Thoracic aorta (tissue), 2 donors: ENCODE data around the gene TSPY4. TPM values are rescaled to one million over a fixed set of nuclear protein-coding genes. Genes with fewer than 3 reads are reported as not detected.
"Not testable (repeated sequence)": the region's sequence is repeated elsewhere in the genome, so short reads cannot be mapped to it uniquely, and the experiment has no call there.

Experiments
- ATAC-seq: fragments of 150-250 bp; one replicate; pipeline ENCODE4 v1.8.0; 2017; ENCODE audit warnings: low read depth; ENCODE audit not compliant: insufficient number of reproducible peaks, low FRiP score
- DNase-seq: peaks from one replicate; pipeline ENCODE4 v3.0.0-alpha.2; 2020; ENCODE audit warnings: low spot score
- H3K27ac ChIP-seq, 2 donors: fragments of 200-600 bp; sonication (generic); 1 replicate in 1 of 2; 2 replicates in 1 of 2; pipeline ENCODE4 v1.5.1; 2016; ENCODE audit warnings: mild to moderate bottlenecking in 2 of 2, moderate library complexity in 2 of 2
- H3K27me3 ChIP-seq: fragments of 200-600 bp; sonication (generic); replicated peaks from 2 replicates; pipeline ENCODE4 v1.6.0; 2016; ENCODE audit warnings: mild to moderate bottlenecking; ENCODE audit not compliant: insufficient read depth
- H3K36me3 ChIP-seq: fragments of 200-600 bp; sonication (generic); one replicate; pipeline ENCODE4 v1.5.1; 2016
- H3K4me1 ChIP-seq, 2 donors: fragments of 200-600 bp; sonication (generic); 1 replicate in 1 of 2; 2 replicates in 1 of 2; pipeline versions ENCODE4 v1.5.1 to v1.6.0; 2016; ENCODE audit warnings: low read depth in 2 of 2, mild to moderate bottlenecking in 1 of 2; ENCODE audit not compliant: control insufficient read depth in 1 of 2
- H3K4me3 ChIP-seq: fragments of 200-600 bp; sonication (generic); 2 replicates; pipeline ENCODE4 v1.5.1; 2016; ENCODE audit warnings: mild to moderate bottlenecking
- H3K9me3 ChIP-seq: fragments of 200-600 bp; sonication (generic); 2 replicates; pipeline ENCODE4 v1.5.1; 2016
- total RNA-seq, 2 donors: library from RNA; depleted of rRNA; stranded (reverse); fragments of >200 nt; gene quantifications; one replicate each; pipeline versions ENCODE4 v1.1.0 to v1.2.3, GENCODE V29; 2016
- TF ChIP-seq, protein P1 (sequence below): fragments of 200-600 bp; sonication (generic); IDR thresholded peaks from one replicate; pipeline ENCODE4 v1.5.1; 2019; ENCODE audit warnings: antibody characterized with exemption

Gene TSPY4
- not detected for total RNA-seq

GRCh38 chrY:9337164-9337563, at the start of gene TSPY4:
TSS of gene TSPY4 (plus strand) at chrY:9337464. CDS start at chrY:9337510, 46 bp downstream.
- not testable (repeated sequence) for H3K4me3 ChIP-seq, ATAC-seq, H3K27ac ChIP-seq, H3K36me3 ChIP-seq, H3K27me3 ChIP-seq, DNase-seq, H3K9me3 ChIP-seq, H3K4me1 ChIP-seq

DNA sequence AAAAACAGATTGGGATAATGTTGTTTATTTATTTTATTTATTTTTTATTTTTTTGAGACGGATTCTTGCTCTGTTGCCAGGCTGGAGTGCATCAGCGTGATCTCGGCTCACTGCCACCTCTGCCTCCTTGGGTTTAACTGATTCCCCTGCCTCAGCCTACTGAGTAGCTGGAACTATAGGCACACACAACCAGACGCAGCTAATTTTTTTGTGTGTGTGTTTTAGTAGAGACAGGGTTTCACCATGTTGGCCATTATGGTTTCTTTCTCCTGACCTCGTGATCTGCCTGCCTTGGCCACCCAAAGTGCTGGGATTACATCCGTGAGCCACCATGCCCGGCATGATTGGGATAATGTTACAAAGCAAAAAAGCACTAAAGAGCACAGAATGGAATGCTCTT, 16.3 kb upstream of the TSPY4 start:
- TF ChIP-seq, protein P1, sequence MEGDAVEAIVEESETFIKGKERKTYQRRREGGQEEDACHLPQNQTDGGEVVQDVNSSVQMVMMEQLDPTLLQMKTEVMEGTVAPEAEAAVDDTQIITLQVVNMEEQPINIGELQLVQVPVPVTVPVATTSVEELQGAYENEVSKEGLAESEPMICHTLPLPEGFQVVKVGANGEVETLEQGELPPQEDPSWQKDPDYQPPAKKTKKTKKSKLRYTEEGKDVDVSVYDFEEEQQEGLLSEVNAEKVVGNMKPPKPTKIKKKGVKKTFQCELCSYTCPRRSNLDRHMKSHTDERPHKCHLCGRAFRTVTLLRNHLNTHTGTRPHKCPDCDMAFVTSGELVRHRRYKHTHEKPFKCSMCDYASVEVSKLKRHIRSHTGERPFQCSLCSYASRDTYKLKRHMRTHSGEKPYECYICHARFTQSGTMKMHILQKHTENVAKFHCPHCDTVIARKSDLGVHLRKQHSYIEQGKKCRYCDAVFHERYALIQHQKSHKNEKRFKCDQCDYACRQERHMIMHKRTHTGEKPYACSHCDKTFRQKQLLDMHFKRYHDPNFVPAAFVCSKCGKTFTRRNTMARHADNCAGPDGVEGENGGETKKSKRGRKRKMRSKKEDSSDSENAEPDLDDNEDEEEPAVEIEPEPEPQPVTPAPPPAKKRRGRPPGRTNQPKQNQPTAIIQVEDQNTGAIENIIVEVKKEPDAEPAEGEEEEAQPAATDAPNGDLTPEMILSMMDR: no peak
- Histone ChIP-seq H3K27ac (no peak overlapping the region), H3K4me1 (no peaks in the 10 kb centered on the region), H3K4me3 (no peak overlapping the region), H3K27me3 (no peaks in the 10 kb centered on the region), H3K9me3 (no peaks in the 10 kb centered on the region), H3K36me3 (no peaks in the 10 kb centered on the region)
- no peak for DNase-seq
- ATAC-seq: no peak

DNA sequence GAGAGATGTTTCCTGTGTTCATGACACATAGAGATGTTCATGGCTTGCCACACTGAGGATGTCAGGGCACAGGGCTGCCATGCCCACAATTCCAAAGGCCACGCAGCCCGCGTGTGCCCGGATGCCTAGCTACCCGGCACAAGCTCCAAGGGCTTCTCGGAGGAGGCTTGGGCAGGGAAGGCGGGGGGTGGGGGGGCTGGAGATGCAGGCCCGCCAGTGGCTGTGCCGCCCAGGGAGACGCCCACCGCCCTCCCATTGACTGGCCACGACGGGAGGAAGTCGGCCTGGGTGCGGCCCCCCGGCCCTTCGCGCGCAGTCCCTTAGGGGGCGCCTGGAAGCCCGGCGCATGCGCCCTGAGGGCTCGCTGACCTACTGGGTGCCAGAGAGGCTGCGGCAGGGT, 20.2 kb downstream of the TSPY4 start, which contains the start of gene TSPY8:
TSS of gene TSPY8 (plus strand) at position 301 of the 400 bp plus-strand sequence. CDS start at position 347, 46 bp downstream.
- not testable (repeated sequence) for H3K27me3 ChIP-seq, H3K4me1 ChIP-seq, DNase-seq

More for the DNA sequence above, 20.2 kb downstream of the TSPY4 start, which contains the start of gene TSPY8:
- not testable (repeated sequence) for H3K9me3 ChIP-seq, H3K4me3 ChIP-seq, H3K27ac ChIP-seq, ATAC-seq, H3K36me3 ChIP-seq

Other genes starting within 250 kb of the TSPY4 start
- gene TSPY8, start 20.3 kb downstream of the TSPY4 start, total RNA-seq: not detected
- not detected for gene TSPY3, start 61.0 kb downstream of the TSPY4 start, total RNA-seq
- not detected for gene TSPY1, start 129.5 kb downstream of the TSPY4 start, total RNA-seq
- not detected for gene TSPY9, start 149.8 kb downstream of the TSPY4 start, total RNA-seq
- gene TSPY10, start 190.4 kb downstream of the TSPY4 start, total RNA-seq: not detected